GM10266 (cell line): ENCODE results near the gene PLEKHA8.
"Not testable (repeated sequence)": the region's sequence is repeated elsewhere in the genome, so short reads cannot be mapped to it uniquely, and the experiment has no call there.

Source experiments
- DNase-seq: peaks from one replicate; pipeline ENCODE4 v3.0.0; 2012; ENCODE audit errors: extremely low spot score
- TF ChIP-seq, protein P1 (sequence below): IDR thresholded peaks from 2 replicates; pipeline ENCODE4 v1.5.1; 2012; ENCODE audit warnings: mild to moderate bottlenecking, low read depth; ENCODE audit not compliant: control insufficient read depth, insufficient read depth; ENCODE audit errors: missing control alignments

PLEKHA8 gene

DNA sequence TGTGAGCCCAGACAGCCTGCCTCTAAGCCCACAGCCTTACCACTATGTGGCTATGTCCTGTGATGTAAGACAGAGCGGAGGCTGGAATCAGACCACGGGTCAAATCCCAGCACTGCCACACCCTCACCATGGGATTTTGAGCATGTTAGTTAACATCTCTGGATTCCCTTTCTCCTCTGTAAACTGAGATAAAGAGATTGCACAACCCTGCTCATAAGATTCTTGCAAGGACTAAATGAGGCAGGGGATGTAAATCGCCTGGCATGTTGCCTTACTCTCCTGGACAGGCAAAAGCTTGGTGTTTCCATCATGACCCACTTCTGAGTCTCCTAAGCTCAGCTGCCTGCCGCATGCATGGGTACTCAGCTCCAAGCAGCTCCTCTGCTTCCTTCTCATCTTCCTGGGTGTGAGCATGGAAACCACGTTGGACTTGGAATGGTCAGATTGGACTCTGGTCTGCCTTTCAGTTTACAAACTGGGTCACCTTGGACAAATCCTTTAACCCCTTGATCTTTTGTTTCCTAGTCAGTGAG, 65.3 kb downstream of the PLEKHA8 start:
- no peak for DNase-seq

DNA sequence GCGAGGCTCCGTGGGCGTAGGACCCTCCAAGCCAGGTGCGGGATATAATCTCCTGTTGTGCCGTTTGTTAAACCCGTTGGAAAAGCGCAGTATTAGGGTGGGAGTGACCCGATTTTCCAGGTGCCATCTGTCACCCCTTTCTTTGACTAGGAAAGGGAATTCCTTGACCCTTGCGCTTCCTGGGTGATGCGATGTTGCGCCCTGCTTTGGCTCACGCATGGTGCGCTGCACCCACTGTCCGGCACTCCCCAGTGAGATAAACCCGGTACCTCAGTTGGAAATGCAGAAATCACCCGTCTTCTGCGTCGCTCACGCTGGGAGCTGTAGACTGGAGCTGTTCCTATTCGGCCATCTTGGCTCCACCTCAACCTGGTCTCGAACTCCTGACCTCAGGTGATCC, 70.4 kb downstream of the PLEKHA8 start:
- DNase-seq: not testable (repeated sequence)

More for the DNA sequence above, 65.3 kb downstream of the PLEKHA8 start:
- TF ChIP-seq, protein P1, sequence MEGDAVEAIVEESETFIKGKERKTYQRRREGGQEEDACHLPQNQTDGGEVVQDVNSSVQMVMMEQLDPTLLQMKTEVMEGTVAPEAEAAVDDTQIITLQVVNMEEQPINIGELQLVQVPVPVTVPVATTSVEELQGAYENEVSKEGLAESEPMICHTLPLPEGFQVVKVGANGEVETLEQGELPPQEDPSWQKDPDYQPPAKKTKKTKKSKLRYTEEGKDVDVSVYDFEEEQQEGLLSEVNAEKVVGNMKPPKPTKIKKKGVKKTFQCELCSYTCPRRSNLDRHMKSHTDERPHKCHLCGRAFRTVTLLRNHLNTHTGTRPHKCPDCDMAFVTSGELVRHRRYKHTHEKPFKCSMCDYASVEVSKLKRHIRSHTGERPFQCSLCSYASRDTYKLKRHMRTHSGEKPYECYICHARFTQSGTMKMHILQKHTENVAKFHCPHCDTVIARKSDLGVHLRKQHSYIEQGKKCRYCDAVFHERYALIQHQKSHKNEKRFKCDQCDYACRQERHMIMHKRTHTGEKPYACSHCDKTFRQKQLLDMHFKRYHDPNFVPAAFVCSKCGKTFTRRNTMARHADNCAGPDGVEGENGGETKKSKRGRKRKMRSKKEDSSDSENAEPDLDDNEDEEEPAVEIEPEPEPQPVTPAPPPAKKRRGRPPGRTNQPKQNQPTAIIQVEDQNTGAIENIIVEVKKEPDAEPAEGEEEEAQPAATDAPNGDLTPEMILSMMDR: no peak

DNA sequence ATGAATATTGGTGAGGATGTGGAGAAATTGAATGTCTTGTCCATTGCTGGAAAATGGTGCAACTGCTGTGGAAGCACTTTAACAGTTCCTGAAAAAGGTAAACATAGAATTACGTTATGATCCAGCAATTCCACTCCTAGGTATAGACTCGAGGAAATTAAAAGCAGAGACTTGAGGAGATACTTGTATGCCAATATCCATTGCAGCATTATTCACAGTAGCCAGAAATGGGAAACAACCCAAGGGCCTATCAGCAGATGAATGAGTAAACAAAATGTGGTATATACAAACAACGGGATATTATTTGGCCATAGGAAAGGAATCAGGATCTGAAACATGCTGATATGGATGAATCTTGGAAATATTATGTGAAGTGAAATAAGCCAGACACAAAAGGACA, 74.1 kb downstream of the PLEKHA8 start:
- TF ChIP-seq, protein P1: no peak
- DNase-seq: no peak

DNA sequence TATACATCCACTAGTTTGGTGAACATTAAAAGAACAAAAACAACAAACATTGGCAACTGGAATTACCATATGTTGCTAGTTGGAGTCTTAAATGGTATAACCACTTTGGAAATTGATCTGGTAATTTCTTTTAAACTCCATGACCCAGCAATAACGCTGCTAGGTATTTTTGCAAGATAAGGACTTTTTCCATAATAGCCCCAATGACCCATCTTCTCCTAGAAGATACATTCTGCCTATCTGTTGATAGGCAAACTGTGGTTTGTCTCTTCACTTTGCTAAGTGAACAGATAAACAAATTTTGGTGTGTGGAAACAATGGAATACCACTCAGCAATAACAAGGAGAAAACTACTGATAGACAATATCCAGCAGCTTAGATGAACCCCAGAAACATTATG, 75.9 kb downstream of the PLEKHA8 start:
- TF ChIP-seq, protein P1: no peak
- no peak for DNase-seq

DNA sequence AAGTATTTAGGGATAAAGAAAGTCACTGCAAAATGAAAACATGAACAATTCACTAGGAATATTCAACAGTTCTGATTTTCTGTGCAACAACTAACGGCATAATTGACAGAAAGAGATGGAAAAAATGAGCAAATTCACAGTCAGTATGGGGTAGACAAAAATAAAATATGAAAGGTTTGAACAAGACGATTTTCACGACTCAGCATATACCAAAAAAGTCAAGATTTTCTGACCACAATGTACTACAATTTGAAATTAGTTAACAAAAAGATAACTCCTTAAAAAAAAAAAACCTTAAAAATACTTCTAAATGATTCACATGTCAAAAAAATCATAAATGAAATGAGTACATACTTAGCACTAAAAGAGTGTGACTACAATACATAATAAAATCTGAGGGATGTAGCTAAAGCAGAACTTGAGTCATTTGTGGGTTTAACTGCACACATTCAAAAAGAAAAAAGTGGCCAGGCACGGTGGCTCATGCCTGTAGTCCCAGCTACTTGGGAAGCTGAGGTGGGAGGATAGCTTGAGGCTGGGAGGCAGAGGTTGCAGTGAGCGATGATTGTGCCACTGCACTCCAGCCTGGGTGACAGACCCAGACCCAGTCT, 84.0 kb downstream of the PLEKHA8 start:
- no peak for DNase-seq
- TF ChIP-seq, protein P1: no peak

DNA sequence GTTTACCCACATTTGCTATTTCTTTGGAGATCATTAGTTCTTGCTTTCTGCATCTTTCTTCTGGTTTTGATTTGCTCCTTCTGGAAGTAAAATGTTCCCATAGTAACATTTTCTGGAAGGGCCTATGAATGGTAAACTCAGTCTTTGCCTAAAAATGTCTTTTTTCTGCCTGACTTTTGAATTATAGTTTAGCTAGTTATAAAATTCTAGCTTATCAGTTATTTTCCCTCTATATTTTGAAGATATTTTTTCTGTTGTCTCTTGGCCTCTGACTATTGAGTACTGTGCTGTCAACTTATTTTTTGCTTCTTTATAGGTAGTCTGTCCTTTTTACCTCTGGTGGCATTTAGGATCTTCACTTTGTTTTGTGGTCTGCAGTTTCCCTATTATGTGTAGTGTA, 84.9 kb downstream of the PLEKHA8 start:
- TF ChIP-seq, protein P1: no peak
- DNase-seq: no peak

DNA sequence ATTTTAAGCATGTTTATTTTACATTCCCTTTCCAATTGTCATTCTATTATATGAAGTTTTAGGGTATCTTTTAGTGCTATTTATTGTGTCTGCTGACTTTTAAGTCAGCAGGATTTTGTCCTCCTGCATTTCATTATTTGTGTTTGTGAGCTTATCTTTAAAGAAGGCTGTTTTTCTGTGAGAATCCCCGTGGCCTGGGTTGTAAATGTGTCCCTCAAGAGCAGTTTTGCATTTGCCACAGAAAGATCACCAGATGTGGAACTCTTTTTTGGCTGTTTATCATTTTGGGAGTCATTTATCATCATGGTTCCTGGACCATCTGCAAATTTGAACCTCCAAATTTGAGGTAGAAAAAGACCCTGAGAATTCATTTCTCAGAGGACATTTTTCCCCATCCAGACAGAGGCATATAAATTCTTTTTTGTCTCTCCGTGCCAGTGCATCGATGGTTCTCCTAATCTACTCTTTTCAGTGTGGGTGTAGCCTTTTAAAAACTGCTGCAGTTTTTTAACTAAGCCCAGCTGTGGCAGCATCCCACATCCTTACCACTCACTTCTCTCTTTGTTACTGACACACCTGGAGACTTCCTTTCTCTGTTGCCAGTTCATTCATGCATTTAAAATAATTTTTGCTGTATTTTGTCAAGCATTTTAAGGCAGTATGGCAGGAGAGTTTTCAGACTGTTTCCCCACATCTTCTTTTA, 86.5 kb downstream of the PLEKHA8 start:
- TF ChIP-seq, protein P1: no peak
- no peak for DNase-seq
